Loucy (cell line): ENCODE measurements around the gene CFAP53.

Experiments used
- H2AFZ ChIP-seq: fragments of 200-600 bp; sonication (generic); 2 replicates; pipeline ENCODE4 v1.6.0; 2016; ENCODE audit warnings: antibody characterized with exemption, mild to moderate bottlenecking, low read length, moderate library complexity
- H3F3A ChIP-seq: fragments of 200-600 bp; 2 replicates; pipeline ENCODE4 v1.6.0; 2016; ENCODE audit warnings: antibody characterized with exemption, low read depth, mild to moderate bottlenecking
- H3K27me3 ChIP-seq: fragments of 200-600 bp; sonication (generic); 2 replicates; pipeline ENCODE4 v1.6.1; 2014; ENCODE audit warnings: low read length, mild to moderate bottlenecking; ENCODE audit not compliant: insufficient read depth, poor library complexity, severe bottlenecking
- H3K36me3 ChIP-seq: fragments of 200-600 bp; sonication (generic); 2 replicates; pipeline ENCODE4 v1.6.1; 2016; ENCODE audit warnings: low read length; ENCODE audit not compliant: insufficient read depth
- H3K4me1 ChIP-seq: fragments of 200-600 bp; sonication (generic); 2 replicates; pipeline ENCODE4 v1.5.1; 2014; ENCODE audit warnings: low read length, mild to moderate bottlenecking; ENCODE audit not compliant: insufficient read depth, poor library complexity, severe bottlenecking
- H3K4me2 ChIP-seq: fragments of 200-600 bp; sonication (generic); 2 replicates; pipeline ENCODE4 v1.6.0; 2014; ENCODE audit warnings: antibody characterized with exemption, low read length, low read depth, mild to moderate bottlenecking; ENCODE audit not compliant: poor library complexity, severe bottlenecking
- H3K4me3 ChIP-seq: fragments of 200-600 bp; sonication (generic); 2 replicates; pipeline ENCODE4 v1.5.1; 2014; ENCODE audit warnings: low read length, mild to moderate bottlenecking, mixed read lengths; ENCODE audit not compliant: poor library complexity, severe bottlenecking
- H3K79me2 ChIP-seq: fragments of 200-600 bp; sonication (generic); 2 replicates; pipeline ENCODE4 v1.6.1; 2014; ENCODE audit warnings: low read length; ENCODE audit not compliant: insufficient read depth
- H3K9ac ChIP-seq: fragments of 200-600 bp; sonication (generic); 2 replicates; pipeline ENCODE4 v1.6.0; 2014; ENCODE audit warnings: mild to moderate bottlenecking, low read depth, low read length, moderate library complexity; ENCODE audit not compliant: poor library complexity, severe bottlenecking
- H3K9me2 ChIP-seq: fragments of 200-600 bp; sonication (generic); replicated peaks from 2 replicates; pipeline ENCODE4 v1.6.1; 2016; ENCODE audit warnings: low read depth, low read length, mixed read lengths
- H3K9me3 ChIP-seq: fragments of 200-600 bp; sonication (generic); 2 replicates; pipeline ENCODE4 v1.6.1; 2014; ENCODE audit warnings: mild to moderate bottlenecking, antibody characterized with exemption, low read length, low read depth; ENCODE audit not compliant: insufficient read depth
- H4K20me1 ChIP-seq: fragments of 200-600 bp; sonication (generic); 2 replicates; pipeline ENCODE4 v1.6.0; 2014; ENCODE audit warnings: antibody characterized with exemption, low read length, mild to moderate bottlenecking; ENCODE audit not compliant: insufficient read depth, poor library complexity, severe bottlenecking
- EZH2phosphoT487 ChIP-seq: fragments of 200-600 bp; IDR thresholded peaks from 2 replicates; pipeline ENCODE4 v1.6.1; 2018; ENCODE audit warnings: antibody characterized with exemption, mild to moderate bottlenecking, moderate library complexity, borderline replicate concordance
- TF ChIP-seq, protein P1 (sequence below): fragments of 200-600 bp; sonication (generic); conservative IDR thresholded peaks from 2 replicates; pipeline ENCODE4 v1.5.1; 2014; ENCODE audit warnings: mild to moderate bottlenecking, antibody characterized with exemption, low read length

Gene CFAP53

DNA sequence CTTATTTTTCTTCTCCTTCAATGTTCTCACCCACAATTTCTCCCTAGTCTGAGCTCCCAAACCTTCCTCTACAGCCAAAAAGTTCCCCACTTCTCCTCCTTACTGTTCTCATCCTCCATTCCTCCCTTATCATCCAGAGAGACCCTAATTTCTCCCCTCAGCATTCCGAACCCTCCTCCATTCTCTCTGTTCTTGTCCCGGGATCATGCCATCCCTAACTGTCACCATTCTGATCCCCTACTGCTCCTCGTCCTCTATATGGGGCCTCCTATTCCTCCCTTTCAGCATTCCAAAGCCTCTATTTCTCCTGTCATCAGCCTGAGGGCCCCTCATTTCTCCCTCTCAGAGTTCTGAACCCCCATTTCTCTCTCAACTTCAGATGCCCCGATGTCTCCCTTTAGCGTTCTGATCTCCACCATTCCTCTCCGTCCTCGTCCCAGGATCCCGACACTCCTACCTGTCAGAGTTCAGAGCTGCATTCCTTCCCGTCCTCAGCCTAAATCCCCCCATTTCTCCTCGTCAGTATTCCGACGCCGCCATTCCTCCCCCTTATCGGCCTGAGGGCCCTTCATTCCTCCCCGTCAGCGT, 14.5 kb upstream of the CFAP53 start:
- peak overlapping the region; percentile 99 for H3K4me2 ChIP-seq
- TF ChIP-seq, protein P1, sequence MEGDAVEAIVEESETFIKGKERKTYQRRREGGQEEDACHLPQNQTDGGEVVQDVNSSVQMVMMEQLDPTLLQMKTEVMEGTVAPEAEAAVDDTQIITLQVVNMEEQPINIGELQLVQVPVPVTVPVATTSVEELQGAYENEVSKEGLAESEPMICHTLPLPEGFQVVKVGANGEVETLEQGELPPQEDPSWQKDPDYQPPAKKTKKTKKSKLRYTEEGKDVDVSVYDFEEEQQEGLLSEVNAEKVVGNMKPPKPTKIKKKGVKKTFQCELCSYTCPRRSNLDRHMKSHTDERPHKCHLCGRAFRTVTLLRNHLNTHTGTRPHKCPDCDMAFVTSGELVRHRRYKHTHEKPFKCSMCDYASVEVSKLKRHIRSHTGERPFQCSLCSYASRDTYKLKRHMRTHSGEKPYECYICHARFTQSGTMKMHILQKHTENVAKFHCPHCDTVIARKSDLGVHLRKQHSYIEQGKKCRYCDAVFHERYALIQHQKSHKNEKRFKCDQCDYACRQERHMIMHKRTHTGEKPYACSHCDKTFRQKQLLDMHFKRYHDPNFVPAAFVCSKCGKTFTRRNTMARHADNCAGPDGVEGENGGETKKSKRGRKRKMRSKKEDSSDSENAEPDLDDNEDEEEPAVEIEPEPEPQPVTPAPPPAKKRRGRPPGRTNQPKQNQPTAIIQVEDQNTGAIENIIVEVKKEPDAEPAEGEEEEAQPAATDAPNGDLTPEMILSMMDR: no peak
- TF ChIP-seq EZH2phosphoT487: no peak
- H3K9ac ChIP-seq: peak overlapping the region; percentile 97
- H3K36me3 ChIP-seq: peaks cover 41% of the 10 kb centered on the region; the same call in 1 of the 2 replicates
- H3K79me2 ChIP-seq: peaks cover 55% of the 10 kb centered on the region
- H2AFZ ChIP-seq: peak overlapping the region; percentile 89
- H3K27me3 ChIP-seq: no peaks in the 10 kb centered on the region
- peaks cover 27% of the 10 kb centered on the region for H4K20me1 ChIP-seq
- no peaks in the 10 kb centered on the region for H3K9me3 ChIP-seq
- H3K4me1 ChIP-seq: peaks cover 28% of the 10 kb centered on the region
- H3K4me3 ChIP-seq: peak overlapping the region; percentile 90
- no peaks in the 10 kb centered on the region for H3K9me2 ChIP-seq
- H3F3A ChIP-seq: no peaks in the 10 kb centered on the region

DNA sequence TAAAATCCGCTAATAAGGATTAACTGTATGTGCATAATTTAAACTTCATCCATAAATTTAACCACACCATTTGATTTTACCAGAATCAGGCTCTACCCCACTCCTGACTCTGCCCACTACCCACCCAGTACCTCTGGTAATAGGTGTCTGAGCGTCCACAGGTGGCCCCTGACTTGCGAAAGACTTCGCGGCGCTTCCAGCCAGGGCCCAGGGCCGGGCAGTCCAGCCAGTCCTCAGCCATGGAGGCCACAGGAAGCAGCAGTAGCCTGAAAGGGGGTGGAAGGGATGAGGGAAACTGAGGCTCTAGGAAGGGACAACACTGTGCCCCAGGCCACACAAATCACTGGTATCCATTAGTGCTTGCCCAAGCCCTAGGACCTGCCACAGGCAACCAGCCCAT, 13.5 kb upstream of the CFAP53 start:
- Histone ChIP-seq H3K9me3 (no peaks in the 10 kb centered on the region), H3K4me1 (peaks cover 28% of the 10 kb centered on the region), H2AFZ (no peak overlapping the region), H3K27me3 (no peaks in the 10 kb centered on the region), H3K9me2 (no peaks in the 10 kb centered on the region), H3K79me2 (peaks cover 44% of the 10 kb centered on the region), H3K36me3 (peaks cover 48% of the 10 kb centered on the region; the same call in 1 of the 2 replicates), H3K4me3 (peak overlapping the region; percentile 90), H3K9ac (peak overlapping the region; percentile 97), H4K20me1 (peaks cover 27% of the 10 kb centered on the region), H3K4me2 (peak overlapping the region; percentile 99), H3F3A (no peaks in the 10 kb centered on the region)
- TF ChIP-seq, protein P1: no peak
- TF ChIP-seq EZH2phosphoT487: no peak

DNA sequence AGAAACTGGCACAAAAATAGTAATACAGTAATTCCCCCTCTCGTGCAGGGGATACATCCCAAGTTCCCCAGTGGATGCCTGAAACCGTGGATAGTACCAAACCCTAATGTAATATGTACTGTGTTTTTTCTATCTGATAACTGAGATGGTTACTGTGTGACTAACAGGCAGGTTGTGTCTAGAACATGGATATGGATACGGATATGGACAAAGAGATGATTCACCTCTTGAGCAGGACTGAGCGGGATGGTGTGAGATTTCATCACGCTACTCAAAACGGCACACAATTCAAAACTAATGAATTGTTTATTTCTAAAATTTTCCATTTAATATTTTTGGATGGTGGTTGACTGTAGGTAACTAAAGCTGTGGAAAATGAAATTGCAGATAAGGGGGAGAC, 11.6 kb upstream of the CFAP53 start:
- peaks cover 27% of the 10 kb centered on the region for H4K20me1 ChIP-seq

More for the DNA sequence above, 11.6 kb upstream of the CFAP53 start:
- peaks cover 28% of the 10 kb centered on the region for H3K4me1 ChIP-seq
- no peaks in the 10 kb centered on the region for H3F3A ChIP-seq
- no peaks in the 10 kb centered on the region for H3K27me3 ChIP-seq
- no peak overlapping the region for H3K4me3 ChIP-seq
- peak overlapping the region; percentile 99 for H3K4me2 ChIP-seq
- H3K9me3 ChIP-seq: no peaks in the 10 kb centered on the region
- H3K79me2 ChIP-seq: peaks cover 42% of the 10 kb centered on the region
- no peak overlapping the region for H2AFZ ChIP-seq
- H3K9ac ChIP-seq: peak overlapping the region; percentile 30
- H3K36me3 ChIP-seq: peaks cover 50% of the 10 kb centered on the region; the same call in 1 of the 2 replicates
- no peaks in the 10 kb centered on the region for H3K9me2 ChIP-seq
- no peak for TF ChIP-seq EZH2phosphoT487
- TF ChIP-seq, protein P1: no peak
